NCI-H2081 (cell line): ENCODE data around the gene FAM107B.
"Not testable (repeated sequence)": the region's sequence is repeated elsewhere in the genome, so short reads cannot be mapped to it uniquely, and the experiment has no call there.

Experiments used
- DNase-seq, 2 experiments: peaks; one replicate each; lab custom pipeline; 2025; lab: John Stamatoyannopoulos, UW

FAM107B gene

DNA sequence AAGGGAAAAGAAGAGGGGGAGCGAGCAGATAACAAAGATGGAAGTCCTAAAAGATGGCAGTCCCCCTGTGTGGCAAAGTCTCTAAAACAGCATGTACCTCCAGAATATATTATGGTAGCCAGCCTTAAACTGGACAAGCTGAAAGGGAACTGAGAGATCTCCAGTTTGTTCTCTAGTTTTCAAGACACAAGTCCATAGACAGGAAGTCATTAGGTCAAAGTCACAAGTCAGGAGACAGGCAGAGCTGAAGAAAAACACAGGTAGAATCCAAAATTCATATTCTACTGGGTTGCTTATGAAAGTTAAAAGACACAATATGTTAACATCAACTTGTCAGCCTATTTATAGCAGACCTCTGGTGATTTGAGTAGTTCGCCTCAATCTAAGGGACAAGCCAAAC is 38.7 kb downstream of the FAM107B start:
- DNase-seq, result no peak

DNA sequence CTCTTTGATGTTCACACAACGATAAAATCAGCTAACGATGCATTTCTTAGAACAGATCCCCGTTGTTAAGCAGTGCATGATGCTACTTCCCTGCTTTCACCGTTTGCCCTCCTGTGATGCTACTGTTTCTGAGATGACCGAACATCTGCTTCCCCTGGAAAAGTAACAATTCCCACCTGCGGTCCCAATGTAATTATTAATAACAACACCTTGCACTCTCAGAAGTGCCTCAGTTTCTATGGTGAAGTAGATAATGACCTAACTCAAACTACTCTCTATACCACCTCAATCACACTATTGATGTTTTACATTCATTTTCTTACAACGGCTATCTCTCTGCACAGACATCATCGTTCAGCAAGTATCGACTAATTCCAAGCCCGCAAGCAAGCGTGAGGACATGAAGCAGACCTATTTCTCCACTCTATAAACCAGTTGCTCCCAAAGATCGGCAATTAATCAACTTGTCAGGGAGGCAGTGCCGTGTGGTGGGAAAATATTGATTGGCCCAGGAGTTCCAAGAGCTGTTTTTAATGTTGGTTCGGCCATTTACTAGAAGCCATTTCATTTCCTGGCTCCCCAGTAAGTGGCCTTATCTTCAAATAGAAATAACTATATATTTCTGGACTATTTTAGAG is 42.7 kb downstream of the FAM107B start:
- DNase-seq, result peak; percentile 1 to 23

DNA sequence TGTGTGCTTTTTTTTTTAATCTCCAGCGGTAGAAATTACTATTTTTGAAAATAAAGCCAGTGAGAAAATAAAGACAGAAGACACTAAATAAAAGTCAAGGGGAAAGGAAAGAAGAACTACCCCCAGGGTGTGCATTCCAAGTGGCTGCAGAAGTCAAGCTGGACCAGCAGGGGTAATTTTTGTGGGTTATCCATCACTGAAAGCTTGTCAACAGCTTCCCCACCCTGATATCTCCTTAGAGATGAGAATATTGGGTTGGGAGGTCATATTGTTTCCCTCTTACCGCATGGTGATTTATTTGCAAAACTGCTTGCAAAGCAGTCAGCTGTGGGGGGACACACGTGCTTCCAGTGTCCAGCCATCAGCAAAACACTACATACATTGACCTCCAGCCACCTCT is 46.4 kb downstream of the FAM107B start:
- DNase-seq, result no peak

DNA sequence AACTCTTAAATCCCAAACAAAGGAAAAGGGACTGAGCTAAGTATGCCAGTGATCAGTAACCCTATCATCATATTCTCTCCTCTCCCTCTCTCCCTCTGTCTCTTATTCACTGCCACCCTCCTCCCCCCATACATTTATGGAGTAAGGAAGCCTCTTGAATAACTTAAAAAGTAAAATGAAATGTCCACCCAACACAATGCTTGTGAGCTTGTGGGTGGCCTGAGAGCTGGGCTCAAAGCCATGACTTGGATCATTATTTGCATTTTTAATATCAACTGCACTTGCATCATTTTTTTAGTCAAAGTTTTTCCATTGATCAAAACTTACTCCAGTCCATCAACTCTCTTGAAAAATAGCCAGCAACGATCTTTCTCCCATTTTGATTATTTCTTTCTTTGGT is 46.8 kb downstream of the FAM107B start:
- no peak for DNase-seq

GRCh38 chr10:14727465-14727864 is 47.2 kb downstream of the FAM107B start:
- DNase-seq, result no peak

DNA sequence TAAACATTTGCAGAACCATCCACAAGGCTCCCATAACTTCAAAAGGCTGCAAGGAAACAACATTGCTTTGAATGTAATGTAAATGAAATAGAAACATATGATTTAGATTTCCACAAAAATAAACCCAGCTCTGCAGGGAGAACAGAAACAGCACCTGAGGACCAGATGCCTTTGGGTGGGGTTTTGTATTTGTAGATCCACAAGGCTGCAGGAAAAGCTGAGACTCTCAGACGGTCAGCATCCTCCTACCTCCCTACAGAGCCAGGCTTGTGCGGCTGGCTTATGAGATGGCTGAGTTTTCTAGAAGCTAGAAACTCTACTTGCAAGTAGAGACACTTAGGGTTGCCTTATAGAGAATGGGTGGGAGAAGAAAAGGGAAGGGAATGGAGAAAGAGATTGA is 49.8 kb downstream of the FAM107B start:
- DNase-seq, result no peak

DNA sequence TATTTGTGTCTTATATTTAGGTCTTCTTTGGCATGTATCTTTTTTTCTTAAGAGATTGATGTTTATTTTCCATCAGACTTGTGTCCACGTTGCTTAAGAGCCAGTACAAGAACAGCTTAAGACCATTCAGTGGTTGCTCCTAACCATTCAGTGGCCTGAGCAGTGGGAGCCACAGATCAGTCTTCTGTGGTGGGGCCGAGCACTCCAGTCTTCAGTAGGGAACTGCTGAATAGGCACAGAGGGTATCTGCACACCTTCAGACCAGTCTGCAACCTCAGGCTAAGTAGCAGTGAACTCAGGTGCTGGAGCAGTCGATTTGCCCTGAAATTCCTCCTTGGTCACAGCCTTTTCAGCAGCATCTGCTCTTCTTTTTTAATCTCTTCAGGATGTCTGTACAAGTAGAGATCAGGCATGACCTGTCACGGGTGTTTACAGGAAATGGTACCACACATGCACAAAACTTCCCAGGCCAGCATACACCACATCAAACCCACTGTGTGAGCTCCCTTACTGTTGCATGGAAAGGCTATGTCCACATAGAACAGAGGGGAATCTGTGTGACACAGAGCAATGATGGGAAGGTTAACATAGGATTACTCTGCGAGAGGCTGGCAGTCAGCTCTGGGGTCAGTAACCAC is 51.5 kb downstream of the FAM107B start:
- DNase-seq, result no peak

DNA sequence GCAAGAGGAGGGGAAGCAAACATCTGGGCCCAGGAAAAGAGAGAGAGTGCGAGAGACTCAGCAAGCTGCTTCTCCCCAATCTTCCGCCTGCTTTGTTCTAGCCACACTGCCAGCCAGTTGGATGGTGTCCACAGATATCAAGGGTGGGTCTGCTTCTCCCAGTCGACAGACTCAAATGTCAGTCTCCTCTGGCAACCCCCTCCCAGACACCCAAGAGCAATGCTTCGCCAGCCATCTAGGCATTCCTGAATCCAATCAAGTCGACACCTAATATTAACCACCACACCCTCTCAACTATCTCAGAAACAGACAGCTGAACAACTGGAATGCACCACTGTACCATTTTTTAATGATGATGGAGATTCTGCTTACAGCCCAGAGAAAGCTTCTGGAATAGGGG is 57.1 kb downstream of the FAM107B start:
- DNase-seq, result no peak

GRCh38 chr10:14712991-14713424 is 61.7 kb downstream of the FAM107B start:
- DNase-seq, result no peak

GRCh38 chr10:14709344-14709743 is 65.4 kb downstream of the FAM107B start:
- not testable (repeated sequence) for DNase-seq

DNA sequence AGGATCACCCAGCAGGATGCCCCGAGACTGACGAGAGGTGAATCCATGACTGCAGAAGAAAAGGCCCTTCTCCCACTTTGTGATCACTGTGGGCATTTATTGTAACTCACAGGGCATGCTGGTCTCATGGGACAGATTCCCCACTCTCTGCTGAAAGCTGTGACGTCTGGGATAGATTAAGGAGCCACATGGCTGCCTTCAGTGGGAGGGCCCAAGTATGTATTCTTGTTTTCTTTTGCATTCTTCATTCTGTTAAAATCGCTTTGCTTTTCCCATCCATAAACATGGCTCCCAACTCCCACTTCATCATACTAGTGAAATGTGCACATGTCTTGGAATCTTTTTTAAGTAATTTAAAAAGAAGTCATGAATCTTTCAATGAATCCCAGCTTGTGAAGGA is 67.2 kb downstream of the FAM107B start:
- no peak for DNase-seq

DNA sequence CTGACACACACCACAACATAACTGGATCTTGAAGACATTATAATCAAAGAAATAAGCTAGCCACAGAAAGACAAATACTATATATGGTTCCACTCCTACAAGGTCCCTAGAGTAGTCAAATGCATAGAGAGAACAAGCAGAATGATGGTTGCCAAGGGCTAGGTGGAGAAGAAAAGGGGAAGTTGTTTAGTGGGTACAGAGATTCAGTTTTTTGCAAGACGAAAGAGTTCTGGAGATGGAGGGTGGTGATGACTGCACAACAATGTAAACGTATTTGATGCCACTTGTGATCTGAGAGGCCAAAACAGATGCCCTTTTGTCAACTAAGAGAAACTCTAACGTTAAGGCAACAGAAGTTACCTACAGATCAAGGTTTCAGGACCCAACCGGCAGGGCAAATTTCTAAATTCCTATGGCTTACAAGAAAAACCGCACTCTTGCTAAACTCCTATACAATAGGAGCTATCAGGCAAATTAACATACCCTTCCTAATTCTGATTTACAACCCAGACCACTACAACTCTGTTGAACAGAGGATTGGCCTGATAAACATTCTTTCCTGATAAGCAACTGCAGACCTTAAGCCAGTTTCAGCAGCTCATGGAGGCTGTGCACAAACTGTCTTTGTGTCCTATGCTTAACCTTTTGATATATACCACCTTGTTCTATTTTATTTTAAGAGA is 69.0 kb downstream of the FAM107B start:
- DNase-seq, result no peak

DNA sequence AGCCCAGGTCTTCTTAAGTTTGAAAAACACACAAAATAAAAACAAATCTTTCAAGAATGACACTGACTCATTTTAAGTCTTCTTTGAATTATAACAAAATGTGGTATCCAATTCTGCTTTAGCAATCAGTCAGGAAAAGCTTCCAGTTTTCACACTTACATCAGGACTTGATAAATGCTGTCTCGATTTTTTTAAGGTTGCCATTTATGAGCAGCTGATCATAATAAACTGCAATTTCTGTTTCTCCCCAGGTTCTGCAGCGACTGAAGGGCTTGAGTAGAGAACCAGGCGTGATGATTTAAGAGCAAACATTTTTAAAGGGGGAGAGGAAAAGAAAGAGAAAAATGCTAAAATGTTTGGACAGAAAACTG is 71.1 kb downstream of the FAM107B start:
- no peak for DNase-seq

- no peak for DNase-seq
These were observed 73.2 kb downstream of the FAM107B start for GRCh38 chr10:14701466-14701865.

GRCh38 chr10:14700546-14700945 is 74.2 kb downstream of the FAM107B start:
- no peak for DNase-seq

- DNase-seq, result no peak
These were observed 75.2 kb downstream of the FAM107B start for GRCh38 chr10:14699482-14699881.

DNA sequence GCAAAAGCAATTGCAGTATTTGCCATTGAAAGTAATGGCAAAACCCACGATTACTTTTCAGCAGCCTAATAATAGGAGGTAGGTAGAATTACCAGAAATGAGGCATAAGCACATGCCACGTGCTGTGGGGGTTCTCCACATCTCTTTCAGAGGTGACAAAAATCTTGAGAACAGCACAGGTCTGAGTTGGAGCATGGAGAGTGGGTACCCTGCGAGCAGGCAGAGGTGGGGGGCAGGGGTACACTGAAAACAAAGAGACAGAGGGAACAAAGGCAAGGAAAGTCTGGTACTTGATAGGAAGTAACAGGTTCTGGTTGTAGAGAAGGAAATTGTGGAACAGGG is 75.9 kb downstream of the FAM107B start:
- no peak for DNase-seq

DNA sequence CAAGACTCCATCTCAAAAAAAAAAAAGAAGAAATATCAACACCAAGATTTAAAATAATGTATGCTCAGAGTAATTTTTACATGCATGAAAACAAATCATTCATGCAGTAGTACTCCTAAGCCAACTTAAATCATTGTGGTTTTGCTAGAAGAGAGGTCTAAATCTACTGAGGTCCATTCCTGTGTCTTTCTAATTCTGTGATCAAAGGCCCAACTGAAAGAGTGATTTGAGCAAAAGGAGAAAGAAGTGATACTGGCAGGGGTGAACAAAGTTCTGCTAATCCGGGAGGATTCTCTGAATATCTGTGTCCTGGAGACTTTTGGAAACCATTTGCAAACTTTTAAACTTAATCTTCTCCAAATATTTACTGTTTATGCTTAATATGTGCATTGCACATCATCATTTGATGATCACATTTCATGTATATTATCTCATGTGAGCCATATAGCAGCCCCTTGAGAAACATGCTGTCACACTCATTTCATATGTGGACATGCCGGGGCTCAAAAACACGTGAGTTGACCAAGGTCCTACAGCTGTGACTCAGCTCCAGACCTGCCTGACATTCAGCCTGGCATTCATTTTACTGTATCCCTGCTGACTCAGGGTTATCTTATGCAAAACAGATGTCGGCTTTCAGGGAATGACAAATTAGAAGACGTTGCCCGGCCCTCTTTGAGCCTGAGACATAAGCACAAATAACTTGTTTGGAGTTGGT is 76.4 kb downstream of the FAM107B start:
- DNase-seq, result no peak

DNA sequence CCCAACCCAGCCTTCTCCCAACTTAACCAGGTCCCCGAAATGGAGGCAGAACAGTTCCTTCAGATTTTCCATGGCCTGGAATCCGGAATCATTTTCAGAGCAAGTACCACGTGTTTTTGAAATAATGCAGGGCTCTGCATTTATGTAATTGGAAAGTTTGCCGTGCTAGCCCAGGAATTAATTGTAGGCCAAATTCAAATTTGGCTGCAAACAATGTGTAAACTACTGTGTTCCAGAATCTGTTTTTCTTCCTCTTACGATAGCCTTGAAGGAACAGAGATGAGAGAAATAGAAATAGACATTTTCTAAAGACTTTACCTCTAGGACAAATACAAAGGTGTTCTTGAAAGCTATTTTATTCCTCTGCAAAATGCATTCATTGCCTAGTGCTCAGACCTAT is 77.4 kb downstream of the FAM107B start:
- DNase-seq, result no peak

DNA sequence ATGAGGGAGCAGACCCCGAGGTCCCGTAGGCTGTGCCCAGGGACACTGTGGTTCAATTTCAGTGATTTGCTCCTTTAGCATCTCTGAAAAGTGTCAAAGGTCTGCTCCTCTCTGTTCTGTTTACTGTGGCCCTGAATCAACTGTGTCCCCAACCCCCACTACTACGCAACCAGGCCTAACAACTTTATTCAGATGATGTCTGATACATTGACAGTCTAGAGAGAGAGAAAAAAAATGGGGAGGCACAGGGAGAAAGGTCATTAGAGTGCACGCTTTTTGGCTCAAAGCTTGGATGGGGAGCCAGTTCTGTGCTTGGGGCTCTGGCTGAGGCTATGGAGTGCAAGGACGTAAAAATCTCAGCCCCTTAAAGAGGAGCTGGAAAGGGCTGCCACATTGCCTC is 77.9 kb downstream of the FAM107B start:
- DNase-seq, result no peak

DNA sequence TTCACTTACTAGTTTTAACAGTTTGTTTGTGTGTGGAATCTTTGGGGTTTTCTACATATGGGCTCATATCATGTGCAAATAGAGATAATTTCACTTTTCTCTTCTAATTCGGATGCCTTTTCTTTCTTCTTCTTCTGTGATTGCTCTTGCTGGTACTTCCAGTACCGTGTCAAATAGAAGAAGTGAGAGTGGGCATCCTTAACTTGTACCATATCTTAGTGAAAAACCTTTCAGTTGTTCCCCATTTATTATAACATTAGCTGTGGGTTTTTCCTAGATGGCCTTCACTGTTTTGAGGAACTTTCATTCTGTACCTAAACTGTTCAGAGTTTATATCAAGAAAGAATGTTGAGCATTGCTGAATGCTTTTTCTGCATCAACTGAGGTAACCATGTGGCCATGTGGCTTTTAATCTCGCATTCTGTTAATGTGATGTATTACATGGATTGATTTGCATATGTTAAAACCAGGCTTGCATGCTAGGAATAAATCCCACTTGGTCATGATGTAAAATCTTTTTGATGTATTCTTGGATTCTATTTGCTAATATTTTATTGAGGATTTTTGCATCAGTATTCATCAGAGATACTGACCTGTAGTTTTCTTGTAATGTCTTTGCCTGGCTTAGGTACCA is 78.7 kb downstream of the FAM107B start:
- no peak for DNase-seq

- no peak for DNase-seq
These were observed 80.8 kb downstream of the FAM107B start for GRCh38 chr10:14693891-14694290.
